GM19455 (cell line): ENCODE measurements around the gene WFDC8.

Source experiments
- ATAC-seq: cut with Tn5 transposase; IDR thresholded peaks from one replicate; pipeline ENCODE4 v1.9.1; 2021; ENCODE audit not compliant: unreplicated experiment

The WFDC8 gene

GRCh38 chr20:45550765-45551164 is 28.3 kb downstream of the WFDC8 start:
- no peak for ATAC-seq

- ATAC-seq: no peak
Observed at GRCh38 chr20:45548410-45548809, 30.7 kb downstream of the WFDC8 start.

- no peak for ATAC-seq
Observed at GRCh38 chr20:45547206-45547770, 31.8 kb downstream of the WFDC8 start, which contains the start of gene EPPIN. EPPIN (minus strand) TSS chr20:45547401; CDS start chr20:45547357, 44 bp downstream.

- no peak for ATAC-seq
Observed at GRCh38 chr20:45545754-45546453, 33.2 kb downstream of the WFDC8 start.

GRCh38 chr20:45545351-45545750 is 33.7 kb downstream of the WFDC8 start:
- no peak for ATAC-seq

- ATAC-seq: no peak
Observed at GRCh38 chr20:45539382-45539781, 39.7 kb downstream of the WFDC8 start, which contains the start of gene WFDC6. WFDC6 (minus strand) TSS chr20:45539482; CDS start chr20:45539407, 75 bp downstream.

- ATAC-seq: no peak
Observed at GRCh38 chr20:45538209-45538799, 40.8 kb downstream of the WFDC8 start.

GRCh38 chr20:45527294-45527693 is 51.8 kb downstream of the WFDC8 start:
- no peak for ATAC-seq

GRCh38 chr20:45523821-45524220 is 55.3 kb downstream of the WFDC8 start:
- ATAC-seq: no peak

- ATAC-seq: no peak
Observed at GRCh38 chr20:45518282-45518681, 60.8 kb downstream of the WFDC8 start.

GRCh38 chr20:45515147-45515913 is 63.8 kb downstream of the WFDC8 start, which contains the start of gene SPINT3:
SPINT3 (minus strand) TSS chr20:45515622; CDS start chr20:45515608, 14 bp downstream.
- no peak for ATAC-seq

- no peak for ATAC-seq
Observed at GRCh38 chr20:45510242-45510862, 68.7 kb downstream of the WFDC8 start.

GRCh38 chr20:45509091-45509490 is 70.0 kb downstream of the WFDC8 start:
- no peak for ATAC-seq

GRCh38 chr20:45508068-45508886 is 70.8 kb downstream of the WFDC8 start:
- no peak for ATAC-seq

GRCh38 chr20:45507011-45507820 is 71.9 kb downstream of the WFDC8 start:
- ATAC-seq: no peak

GRCh38 chr20:45506398-45506797 is 72.7 kb downstream of the WFDC8 start:
- ATAC-seq: no peak

GRCh38 chr20:45503403-45503802 is 75.7 kb downstream of the WFDC8 start:
- ATAC-seq: no peak

- no peak for ATAC-seq
Observed at GRCh38 chr20:45502561-45502960, 76.5 kb downstream of the WFDC8 start.
